ENCODE measurements around the gene RNASEH2A. TPM values are rescaled to one million over a fixed set of nuclear protein-coding genes. Genes with fewer than 3 reads are reported as not detected.
"Not testable (repeated sequence)": the region's sequence is repeated elsewhere in the genome, so short reads cannot be mapped to it uniquely, and the experiment has no call there.

RNASEH2A gene
- polyA plus RNA-seq, 4 donors, result 29.2 to 42.0 (median 31.2) TPM

- DNase-seq (ENCODE audit: low read depth in 4 of 4, low spot score in 3 of 4), result no peak
These were observed 19.1 kb downstream of the RNASEH2A start for GRCh38 chr19:12825254-12826131.

- no peak for DNase-seq (ENCODE audit: low read depth in 4 of 4, low spot score in 3 of 4)
These were observed 22.1 kb downstream of the RNASEH2A start for GRCh38 chr19:12828494-12828893.

GRCh38 chr19:12833418-12833737 lies 27.0 kb downstream of the RNASEH2A start:
- no peak for DNase-seq (ENCODE audit: low read depth in 4 of 4, low spot score in 3 of 4)

GRCh38 chr19:12833738-12834565 lies 27.6 kb downstream of the RNASEH2A start:
- no peak for DNase-seq (ENCODE audit: low read depth in 4 of 4, low spot score in 3 of 4)

- DNase-seq (ENCODE audit: low read depth in 4 of 4, low spot score in 3 of 4), result no peak
These were observed 28.2 kb downstream of the RNASEH2A start, which contains the start of gene RTBDN for GRCh38 chr19:12834566-12834943. RTBDN (minus strand) TSS chr19:12834579; CDS start chr19:12829979, 4,600 bp downstream.

GRCh38 chr19:12834976-12835757 lies 28.8 kb downstream of the RNASEH2A start:
- DNase-seq (ENCODE audit: low read depth in 4 of 4, low spot score in 3 of 4), result no peak

GRCh38 chr19:12836529-12836863 lies 30.1 kb downstream of the RNASEH2A start:
- no peak for DNase-seq (ENCODE audit: low read depth in 4 of 4, low spot score in 3 of 4)

GRCh38 chr19:12837225-12837624 lies 30.8 kb downstream of the RNASEH2A start:
- no peak for DNase-seq (ENCODE audit: low read depth in 4 of 4, low spot score in 3 of 4)

- no peak for DNase-seq (ENCODE audit: low read depth in 4 of 4, low spot score in 3 of 4)
These were observed 31.9 kb downstream of the RNASEH2A start, which contains the start of gene MAST1 for GRCh38 chr19:12838182-12838885. MAST1 (plus strand) TSS chr19:12838515; CDS start chr19:12838573, 58 bp downstream.

- no peak for DNase-seq (ENCODE audit: low read depth in 4 of 4, low spot score in 3 of 4)
These were observed 32.7 kb downstream of the RNASEH2A start for GRCh38 chr19:12838886-12839756.

GRCh38 chr19:12840091-12841079 lies 34.0 kb downstream of the RNASEH2A start:
- DNase-seq (ENCODE audit: low read depth in 4 of 4, low spot score in 3 of 4), result no peak

GRCh38 chr19:12841094-12841493 lies 34.7 kb downstream of the RNASEH2A start:
- DNase-seq (ENCODE audit: low read depth in 4 of 4, low spot score in 3 of 4), result no peak

- no peak for DNase-seq (ENCODE audit: low read depth in 4 of 4, low spot score in 3 of 4)
These were observed 36.1 kb downstream of the RNASEH2A start for GRCh38 chr19:12842511-12842910.

- no peak for DNase-seq (ENCODE audit: low read depth in 4 of 4, low spot score in 3 of 4)
These were observed 36.9 kb downstream of the RNASEH2A start for GRCh38 chr19:12843328-12843727.

- DNase-seq (ENCODE audit: low read depth in 4 of 4, low spot score in 3 of 4), result no peak
These were observed 37.8 kb downstream of the RNASEH2A start for GRCh38 chr19:12843999-12844732.

GRCh38 chr19:12846613-12847012 lies 40.2 kb downstream of the RNASEH2A start:
- DNase-seq (ENCODE audit: low read depth in 4 of 4, low spot score in 3 of 4), result not testable (repeated sequence)

All from right renal pelvis (tissue), 4 donors.